ENCODE data around the gene TLK2. TPM values are rescaled to one million over a fixed set of nuclear protein-coding genes. Genes with fewer than 3 reads are reported as not detected.

TLK2 gene
- polyA plus RNA-seq, 2 of the 4 experiments (the other 2 are of a cell fraction), result 30.4 to 68.7 TPM

DNA sequence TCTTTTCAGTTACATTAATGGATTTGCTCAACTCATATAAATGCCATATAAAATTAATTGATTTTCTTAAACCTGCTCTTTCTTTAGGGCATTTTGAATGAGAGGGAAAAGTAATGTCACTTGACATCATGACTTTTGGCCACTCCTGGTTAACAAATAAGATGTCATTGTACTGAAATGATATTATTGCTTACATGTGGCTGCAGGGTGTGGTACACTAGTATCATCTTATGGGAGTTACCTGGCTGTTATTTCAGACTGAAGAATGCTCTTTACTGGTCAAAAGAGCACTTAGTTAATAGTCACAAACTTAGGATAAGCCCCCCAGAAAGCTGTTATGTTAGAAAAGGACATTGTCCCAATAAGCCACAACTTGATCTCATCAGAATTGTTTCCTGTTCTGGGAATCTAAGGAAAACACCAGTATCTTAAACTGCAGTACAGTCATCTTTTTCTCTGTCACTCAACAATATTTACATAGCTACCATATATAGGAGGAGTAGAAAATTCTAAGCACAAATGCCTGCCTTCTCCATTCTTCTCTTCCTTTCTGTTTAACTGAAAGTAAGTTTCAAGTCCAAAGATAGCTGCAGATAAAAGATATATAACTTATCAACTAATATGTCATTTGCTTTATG lies 95.0 kb downstream of the TLK2 start:
- FAIRE-seq (no peak), ATAC-seq (no peak), DNase-seq (ENCODE audit: low read depth in 1 of 2, low spot score in 1 of 2) (no peak)
- Histone ChIP-seq H3K27ac (no peak overlapping the region), H3K9me3 (no peaks in the 10 kb centered on the region), H3K4me1 (no peaks in the 10 kb centered on the region), H3K4me2 (no peak overlapping the region), H3K4me3 (no peak overlapping the region)
- ChIA-PET POLR2A (no interaction called here), CTCF (interaction anchor here (1.0 kb wide), 1 partner anchor 21 kb away, joined by 3 read pairs; no protein-coding TSS in a partner anchor)
- TF ChIP-seq EP300 (IDR thresholded peaks at IDR 0.05) (no peak), NFE2L2 (conservative IDR thresholded peaks at IDR 0.05; ENCODE audit: low read length) (no peak), JUNB (IDR thresholded peaks at IDR 0.05) (no peak), GATA3 (IDR thresholded peaks at IDR 0.05; ENCODE audit: borderline replicate concordance) (no peak), KDM5A (IDR thresholded peaks at IDR 0.05) (no peak), CBX8 (IDR thresholded peaks at IDR 0.05) (no peak), FOXS1 (CRISPR knock-in tag; IDR thresholded peaks at IDR 0.05) (no peak), PHF8 (IDR thresholded peaks at IDR 0.05; ENCODE audit: borderline replicate concordance, low read depth) (no peak), HEYL (CRISPR knock-in tag; IDR thresholded peaks at IDR 0.05) (no peak), MAZ (IDR thresholded peaks at IDR 0.05; ENCODE audit: borderline replicate concordance, low read depth, low read length) (no peak), RFX5 (IDR thresholded peaks at IDR 0.05) (no peak), SMC3 (IDR thresholded peaks at IDR 0.05) (no peak), NR3C1 (IDR thresholded peaks at IDR 0.05) (no peak), JUN (IDR thresholded peaks at IDR 0.05) (no peak), MYC (IDR thresholded peaks at IDR 0.05; ENCODE audit: borderline replicate concordance, low read length) (no peak)
- TF ChIP-seq, protein P1, sequence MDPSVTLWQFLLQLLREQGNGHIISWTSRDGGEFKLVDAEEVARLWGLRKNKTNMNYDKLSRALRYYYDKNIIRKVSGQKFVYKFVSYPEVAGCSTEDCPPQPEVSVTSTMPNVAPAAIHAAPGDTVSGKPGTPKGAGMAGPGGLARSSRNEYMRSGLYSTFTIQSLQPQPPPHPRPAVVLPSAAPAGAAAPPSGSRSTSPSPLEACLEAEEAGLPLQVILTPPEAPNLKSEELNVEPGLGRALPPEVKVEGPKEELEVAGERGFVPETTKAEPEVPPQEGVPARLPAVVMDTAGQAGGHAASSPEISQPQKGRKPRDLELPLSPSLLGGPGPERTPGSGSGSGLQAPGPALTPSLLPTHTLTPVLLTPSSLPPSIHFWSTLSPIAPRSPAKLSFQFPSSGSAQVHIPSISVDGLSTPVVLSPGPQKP (IDR thresholded peaks at IDR 0.05; ENCODE audit: low read depth, low read length), result no peak
- TF ChIP-seq, protein P2, sequence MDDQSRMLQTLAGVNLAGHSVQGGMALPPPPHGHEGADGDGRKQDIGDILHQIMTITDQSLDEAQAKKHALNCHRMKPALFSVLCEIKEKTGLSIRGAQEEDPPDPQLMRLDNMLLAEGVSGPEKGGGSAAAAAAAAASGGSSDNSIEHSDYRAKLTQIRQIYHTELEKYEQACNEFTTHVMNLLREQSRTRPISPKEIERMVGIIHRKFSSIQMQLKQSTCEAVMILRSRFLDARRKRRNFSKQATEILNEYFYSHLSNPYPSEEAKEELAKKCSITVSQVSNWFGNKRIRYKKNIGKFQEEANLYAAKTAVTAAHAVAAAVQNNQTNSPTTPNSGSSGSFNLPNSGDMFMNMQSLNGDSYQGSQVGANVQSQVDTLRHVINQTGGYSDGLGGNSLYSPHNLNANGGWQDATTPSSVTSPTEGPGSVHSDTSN (IDR thresholded peaks at IDR 0.05), result no peak
- TF ChIP-seq, protein P3, sequence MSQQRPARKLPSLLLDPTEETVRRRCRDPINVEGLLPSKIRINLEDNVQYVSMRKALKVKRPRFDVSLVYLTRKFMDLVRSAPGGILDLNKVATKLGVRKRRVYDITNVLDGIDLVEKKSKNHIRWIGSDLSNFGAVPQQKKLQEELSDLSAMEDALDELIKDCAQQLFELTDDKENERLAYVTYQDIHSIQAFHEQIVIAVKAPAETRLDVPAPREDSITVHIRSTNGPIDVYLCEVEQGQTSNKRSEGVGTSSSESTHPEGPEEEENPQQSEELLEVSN (IDR thresholded peaks at IDR 0.05; ENCODE audit: borderline replicate concordance, low read depth), result no peak

DNA sequence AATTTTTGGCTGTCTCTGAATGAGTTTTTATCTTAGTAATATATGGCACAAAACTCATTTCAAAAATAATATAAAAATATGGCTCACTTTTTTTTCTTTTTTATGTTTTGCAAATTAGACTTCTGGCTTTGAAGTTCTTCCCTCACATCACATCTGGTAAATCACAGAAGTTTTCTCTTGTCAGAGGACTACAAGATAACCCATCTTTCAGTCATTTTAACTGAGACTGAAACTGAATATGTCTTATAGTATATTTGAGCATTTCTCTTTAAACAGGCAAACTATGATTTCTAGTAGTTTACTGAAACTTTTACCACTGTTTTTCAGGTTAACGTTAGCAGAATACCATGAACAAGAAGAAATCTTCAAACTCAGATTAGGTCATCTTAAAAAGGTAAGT lies 97.8 kb downstream of the TLK2 start:
- FAIRE-seq (no peak), ATAC-seq (no peak), DNase-seq (ENCODE audit: low read depth in 1 of 2, low spot score in 1 of 2) (no peak)
- no peaks in the 10 kb centered on the region for H3K9me3 ChIP-seq
- WGBS (ENCODE audit: missing lambda C conversion rate), result 76% methylated on average over 1 of the region's 1 CpG
- TF ChIP-seq, protein P1 (IDR thresholded peaks at IDR 0.05; ENCODE audit: low read depth, low read length), result no peak
- TF ChIP-seq, protein P4, sequence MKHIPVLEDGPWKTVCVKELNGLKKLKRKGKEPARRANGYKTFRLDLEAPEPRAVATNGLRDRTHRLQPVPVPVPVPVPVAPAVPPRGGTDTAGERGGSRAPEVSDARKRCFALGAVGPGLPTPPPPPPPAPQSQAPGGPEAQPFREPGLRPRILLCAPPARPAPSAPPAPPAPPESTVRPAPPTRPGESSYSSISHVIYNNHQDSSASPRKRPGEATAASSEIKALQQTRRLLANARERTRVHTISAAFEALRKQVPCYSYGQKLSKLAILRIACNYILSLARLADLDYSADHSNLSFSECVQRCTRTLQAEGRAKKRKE (CRISPR knock-in tag; IDR thresholded peaks at IDR 0.05; ENCODE audit: low read depth), result no peak
- no peak for TF ChIP-seq CHD4 (IDR thresholded peaks at IDR 0.05; ENCODE audit: borderline replicate concordance)
- no peak for TF ChIP-seq ZFP36 (IDR thresholded peaks at IDR 0.05; ENCODE audit: borderline replicate concordance, partially characterized antibody)
- TF ChIP-seq JUN (IDR thresholded peaks at IDR 0.05), result no peak
- TF ChIP-seq CBX8 (IDR thresholded peaks at IDR 0.05), result no peak
- TF ChIP-seq EHF (CRISPR knock-in tag; IDR thresholded peaks at IDR 0.05), result no peak
- TF ChIP-seq EHMT2 (IDR thresholded peaks at IDR 0.05; ENCODE audit: low read depth), result no peak
- POLR2A ChIA-PET, result no interaction called here
- H3K4me3 ChIP-seq, result no peak overlapping the region
- CTCF ChIA-PET, result interaction anchor here (0.6 to 1.6 kb wide), 4 partner anchors 10 to 32 kb away, joined by 3 to 4 read pairs (median 4); no protein-coding TSS in a partner anchor
- no peak overlapping the region for H3K4me2 ChIP-seq
- H3K27ac ChIP-seq, result no peak overlapping the region
- no peaks in the 10 kb centered on the region; the same call in 2 of the 3 replicates for H3K4me1 ChIP-seq
